ENCODE data around the gene QRSL1.

DNA sequence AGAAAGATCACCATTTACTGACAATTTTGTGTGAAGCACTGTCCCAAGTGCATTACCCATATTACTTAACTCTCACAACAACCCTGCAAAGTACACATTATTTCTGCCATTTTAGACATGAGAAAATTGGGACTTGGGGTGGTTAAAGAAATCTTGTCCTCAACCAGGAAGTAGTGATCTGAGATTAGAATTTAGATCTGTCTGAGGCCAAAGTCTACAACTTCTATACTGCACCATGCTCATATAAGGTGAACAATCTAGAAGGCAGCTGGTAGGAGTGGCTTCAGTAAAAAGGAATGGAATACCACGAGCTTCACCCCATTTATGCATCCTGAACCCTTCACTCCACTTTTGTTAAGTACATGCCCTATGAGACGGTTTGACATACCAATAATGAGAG, 87.6 kb downstream of the QRSL1 start:
- TF ChIP-seq, protein P1, sequence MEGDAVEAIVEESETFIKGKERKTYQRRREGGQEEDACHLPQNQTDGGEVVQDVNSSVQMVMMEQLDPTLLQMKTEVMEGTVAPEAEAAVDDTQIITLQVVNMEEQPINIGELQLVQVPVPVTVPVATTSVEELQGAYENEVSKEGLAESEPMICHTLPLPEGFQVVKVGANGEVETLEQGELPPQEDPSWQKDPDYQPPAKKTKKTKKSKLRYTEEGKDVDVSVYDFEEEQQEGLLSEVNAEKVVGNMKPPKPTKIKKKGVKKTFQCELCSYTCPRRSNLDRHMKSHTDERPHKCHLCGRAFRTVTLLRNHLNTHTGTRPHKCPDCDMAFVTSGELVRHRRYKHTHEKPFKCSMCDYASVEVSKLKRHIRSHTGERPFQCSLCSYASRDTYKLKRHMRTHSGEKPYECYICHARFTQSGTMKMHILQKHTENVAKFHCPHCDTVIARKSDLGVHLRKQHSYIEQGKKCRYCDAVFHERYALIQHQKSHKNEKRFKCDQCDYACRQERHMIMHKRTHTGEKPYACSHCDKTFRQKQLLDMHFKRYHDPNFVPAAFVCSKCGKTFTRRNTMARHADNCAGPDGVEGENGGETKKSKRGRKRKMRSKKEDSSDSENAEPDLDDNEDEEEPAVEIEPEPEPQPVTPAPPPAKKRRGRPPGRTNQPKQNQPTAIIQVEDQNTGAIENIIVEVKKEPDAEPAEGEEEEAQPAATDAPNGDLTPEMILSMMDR (IDR thresholded peaks at IDR 0.05) = no peak
- TF ChIP-seq EZH2 (IDR thresholded peaks at IDR 0.05) (no peak), EZH2phosphoT487 (IDR thresholded peaks at IDR 0.05) (no peak)

Data from neural progenitor cell (in vitro differentiated cells).